Immature natural killer cell (primary cell): ENCODE data around the gene DDIT3. TPM values are rescaled to one million over a fixed set of nuclear protein-coding genes. Genes with fewer than 3 reads are reported as not detected.

Experiments
- DNase-seq, 3 donors: peaks; one replicate each; pipeline ENCODE4 v3.0.0; 2022; ENCODE audit warnings: mixed read lengths in 1 of 3
- H3K27ac Mint-ChIP-seq, 6 donors: one replicate each; pipeline ENCODE4 v1.8.0; 2020; ENCODE audit warnings: mixed read lengths in 6 of 6, mild to moderate bottlenecking in 5 of 6, inconsistent platforms in 4 of 6, moderate library complexity in 3 of 6
- H3K27me3 Mint-ChIP-seq, 3 donors: one replicate each; pipeline ENCODE4 v1.8.0; 2020 to 2021; ENCODE audit warnings: low read depth in 3 of 3, mild to moderate bottlenecking in 3 of 3, mixed read lengths in 3 of 3, moderate library complexity in 3 of 3, inconsistent platforms in 1 of 3
- H3K36me3 Mint-ChIP-seq, 3 donors: one replicate each; pipeline ENCODE4 v1.8.0; 2020; ENCODE audit warnings: mixed read lengths in 3 of 3, inconsistent platforms in 2 of 3, mild to moderate bottlenecking in 2 of 3
- H3K4me1 Mint-ChIP-seq, 2 donors: one replicate each; pipeline ENCODE4 v1.8.0; 2020; ENCODE audit warnings: inconsistent platforms in 2 of 2, mild to moderate bottlenecking in 2 of 2, mixed read lengths in 2 of 2, moderate library complexity in 1 of 2
- H3K4me3 Mint-ChIP-seq, 5 donors: one replicate each; pipeline ENCODE4 v1.8.0; 2020; ENCODE audit warnings: mild to moderate bottlenecking in 5 of 5, mixed read lengths in 5 of 5, inconsistent platforms in 3 of 5, moderate library complexity in 3 of 5
- H3K9me3 Mint-ChIP-seq, 6 donors: one replicate each; pipeline ENCODE4 v1.8.0; 2020; ENCODE audit warnings: mild to moderate bottlenecking in 6 of 6, mixed read lengths in 6 of 6, inconsistent platforms in 4 of 6, moderate library complexity in 3 of 6
- polyA plus RNA-seq, 3 donors: library from polyadenylated mRNA; unstranded; fragments of 300-500 nt; fragmentation: Illumina TruSeq; gene quantifications; one replicate each; pipeline ENCODE4 v1.2.3, GENCODE V29; 2021

The DDIT3 gene
- polyA plus RNA-seq, 3 donors from 2014 or later: 22.8 to 38.8 (median 29.4) TPM

DNA sequence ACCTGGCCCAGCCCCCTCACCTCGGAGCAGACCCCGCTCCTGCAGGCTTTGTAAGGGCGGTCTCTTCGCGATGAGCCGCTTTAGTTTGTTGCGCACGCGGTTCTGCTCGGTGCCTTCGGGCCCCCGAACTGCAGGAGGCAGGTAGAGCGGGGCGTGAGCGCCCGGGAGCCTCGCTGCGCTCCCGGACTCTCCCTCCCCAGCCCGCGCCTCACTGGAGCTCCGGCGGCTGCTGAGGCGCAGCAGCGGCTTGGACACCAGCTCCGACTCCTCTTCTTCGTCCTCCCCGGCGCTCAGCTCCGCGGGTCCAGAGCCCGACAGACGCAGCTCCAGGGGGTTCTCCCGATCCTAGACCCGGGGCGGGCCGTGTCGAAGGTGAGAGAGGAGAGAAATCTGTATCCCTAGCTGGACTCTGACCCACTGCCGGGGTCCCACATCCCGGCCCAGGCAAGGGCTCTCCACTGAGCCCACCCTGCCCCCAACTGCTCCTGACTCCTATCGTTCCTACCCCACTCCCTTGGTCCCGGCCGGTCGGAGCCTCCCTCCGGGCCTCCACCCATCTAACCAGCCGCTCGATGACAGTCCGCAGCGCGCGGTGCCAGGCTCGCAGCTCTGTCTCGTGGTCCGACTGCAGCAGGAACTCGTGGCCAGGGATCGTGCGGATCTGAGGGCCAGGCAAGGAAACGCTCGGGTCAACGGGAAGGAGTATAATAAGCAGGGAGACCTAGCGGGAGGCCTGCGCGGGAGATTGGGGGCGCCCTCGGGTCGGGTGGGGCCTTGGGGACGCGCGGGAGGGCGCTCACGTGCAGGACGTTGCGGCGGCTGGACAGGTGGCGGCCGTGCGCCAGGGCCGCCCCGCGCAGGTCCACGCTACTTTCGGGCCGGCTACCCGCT is 44.8 kb downstream of the DDIT3 start:
- no peak for DNase-seq
- Mint-ChIP-seq H3K4me1 (peaks cover 89 to 90% of the 10 kb centered on the region in 2 donors), H3K36me3 (peaks cover 43 to 49% (median 43%) of the 10 kb centered on the region in 3 donors), H3K27ac (peak overlapping the region; percentile 99 to 100 (median 100)), H3K4me3 (peak overlapping the region; percentile 90 to 97 (median 95)), H3K9me3 (no peaks in the 10 kb centered on the region), H3K27me3 (peaks cover 51 to 67% (median 54%) of the 10 kb centered on the region in 3 donors)

DNA sequence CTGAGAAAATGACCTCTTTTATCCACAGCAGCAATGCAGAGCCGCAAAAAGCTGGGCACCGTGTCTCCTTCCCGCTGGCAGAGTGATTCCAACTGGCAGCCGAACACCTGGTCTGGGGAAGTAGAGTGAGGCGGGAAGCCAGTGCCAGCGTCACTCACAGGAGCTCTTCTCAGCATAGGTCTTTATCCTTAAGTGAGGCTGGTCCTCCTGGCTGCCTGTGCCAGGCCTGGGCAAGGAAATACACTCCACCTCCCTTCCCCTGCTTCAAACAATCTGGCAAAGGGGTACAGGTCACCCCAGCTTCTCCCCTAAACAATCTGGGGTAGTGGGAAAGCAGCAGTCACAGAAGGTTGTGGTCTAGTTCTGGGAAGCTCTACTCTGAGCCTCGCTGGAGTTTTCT is 45.5 kb downstream of the DDIT3 start:
- DNase-seq: no peak
- Mint-ChIP-seq H3K4me3 (peak overlapping the region; percentile 79 to 87 (median 83)), H3K4me1 (peaks cover 86 to 89% of the 10 kb centered on the region in 2 donors), H3K9me3 (no peaks in the 10 kb centered on the region), H3K27me3 (peaks cover 50 to 62% (median 51%) of the 10 kb centered on the region in 3 donors), H3K36me3 (peaks cover 43 to 49% (median 43%) of the 10 kb centered on the region in 3 donors), H3K27ac (peak overlapping the region; percentile 87 to 100 (median 92))

DNA sequence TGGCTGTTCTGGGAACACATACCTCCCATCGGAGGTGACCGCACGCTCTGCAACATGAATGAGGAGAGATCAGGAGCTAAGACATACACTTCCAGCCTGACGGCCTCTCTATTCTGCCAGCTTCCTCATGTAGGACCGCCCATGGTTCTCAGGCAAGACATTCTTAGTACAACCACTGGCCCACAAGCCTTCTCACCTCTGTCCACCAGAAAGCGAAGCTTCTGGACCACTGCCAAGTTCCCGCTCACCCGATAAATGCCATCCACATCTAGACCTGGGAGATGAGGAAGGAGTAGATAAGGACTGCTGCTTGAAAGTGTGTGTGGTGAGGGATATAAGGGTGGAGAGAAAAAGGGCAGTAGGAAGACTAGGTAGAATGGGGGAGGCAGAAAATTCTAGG is 45.9 kb downstream of the DDIT3 start:
- peak overlapping the region; percentile 79 to 87 (median 83) for H3K4me3 Mint-ChIP-seq
- H3K36me3 Mint-ChIP-seq: peaks cover 43 to 52% (median 43%) of the 10 kb centered on the region in 3 donors
- peak overlapping the region; percentile 87 to 100 (median 92) for H3K27ac Mint-ChIP-seq
- peak; percentile 57 to 59 (median 59) for DNase-seq
- peaks cover 47 to 58% (median 50%) of the 10 kb centered on the region in 3 donors for H3K27me3 Mint-ChIP-seq
- peaks cover 86 to 89% of the 10 kb centered on the region in 2 donors for H3K4me1 Mint-ChIP-seq
- no peaks in the 10 kb centered on the region for H3K9me3 Mint-ChIP-seq

DNA sequence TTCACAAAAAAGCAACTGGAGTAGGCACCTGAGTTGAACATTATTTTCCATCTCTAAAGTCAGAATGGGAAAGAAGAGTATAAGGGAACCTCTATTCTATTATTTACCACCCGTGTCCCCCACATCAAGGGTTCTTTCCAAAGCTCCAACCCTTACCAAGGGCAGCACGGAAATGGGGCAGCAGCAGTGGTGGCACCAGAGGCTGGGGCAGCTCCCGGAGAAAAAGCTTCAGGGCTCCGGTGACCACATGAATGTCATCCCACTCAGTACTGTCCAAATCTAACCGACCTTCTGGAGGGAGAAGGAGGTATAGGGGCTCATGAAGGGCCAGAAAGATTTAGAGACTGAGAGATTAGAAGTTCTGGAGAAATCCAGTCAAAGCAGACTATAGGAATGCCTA is 46.4 kb downstream of the DDIT3 start:
- no peaks in the 10 kb centered on the region for H3K9me3 Mint-ChIP-seq
- no peak for DNase-seq
- H3K27me3 Mint-ChIP-seq: peaks cover 44 to 54% (median 51%) of the 10 kb centered on the region in 3 donors
- H3K27ac Mint-ChIP-seq: peak overlapping the region; percentile 87 to 100 (median 92)
- H3K4me1 Mint-ChIP-seq: peaks cover 86 to 90% of the 10 kb centered on the region in 2 donors
- H3K36me3 Mint-ChIP-seq: peaks cover 46 to 56% (median 47%) of the 10 kb centered on the region in 3 donors
- H3K4me3 Mint-ChIP-seq: peak overlapping the region; percentile 79 to 87 (median 83)

DNA sequence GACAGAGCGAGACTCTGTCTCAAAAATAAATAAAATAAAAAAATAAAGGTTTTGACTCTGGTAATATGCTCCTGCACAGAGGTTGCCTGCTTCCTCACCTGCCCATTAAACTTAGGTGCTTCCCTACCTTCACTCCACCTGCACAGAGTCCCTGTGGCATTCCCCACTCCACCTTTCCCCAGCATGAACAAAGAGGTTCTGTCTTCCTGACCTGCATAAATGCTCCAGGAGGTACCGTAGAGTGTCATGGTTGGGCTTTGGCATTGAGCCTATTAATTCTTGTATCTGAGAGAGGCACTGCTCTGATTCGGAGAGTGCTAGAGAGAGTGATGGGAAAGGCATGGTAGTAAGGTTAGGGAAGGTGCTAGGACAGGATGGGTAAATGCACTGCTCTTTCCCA is 46.9 kb downstream of the DDIT3 start:
- Mint-ChIP-seq H3K27me3 (peaks cover 40 to 51% (median 48%) of the 10 kb centered on the region in 3 donors), H3K36me3 (peaks cover 46 to 56% (median 49%) of the 10 kb centered on the region in 3 donors), H3K4me1 (peaks cover 85 to 86% of the 10 kb centered on the region in 2 donors), H3K4me3 (peak overlapping the region; percentile 51 to 84 (median 56)), H3K9me3 (no peaks in the 10 kb centered on the region), H3K27ac (peak overlapping the region; percentile 76 to 100 (median 92))
- no peak for DNase-seq

DNA sequence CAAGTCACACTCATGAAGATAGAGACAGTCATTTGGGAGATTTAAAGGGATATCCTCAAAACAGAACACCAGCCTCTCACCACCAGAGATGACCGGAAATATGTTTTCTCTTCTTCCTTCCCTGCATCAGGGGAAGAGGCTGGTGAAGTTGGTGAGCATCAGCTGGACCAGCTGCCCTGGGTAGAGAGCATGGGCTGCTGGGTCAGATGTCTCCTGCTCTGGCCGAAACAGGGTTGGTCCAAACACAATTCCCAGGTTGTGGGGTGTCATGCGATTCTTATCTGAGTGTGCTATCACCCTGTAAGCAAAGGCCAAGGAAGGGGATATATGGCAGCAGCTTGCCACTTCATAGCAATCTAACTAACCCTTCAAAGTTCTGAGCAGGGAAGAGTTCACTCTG is 47.9 kb downstream of the DDIT3 start:
- DNase-seq: no peak
- peaks cover 78 to 82% of the 10 kb centered on the region in 2 donors for H3K4me1 Mint-ChIP-seq
- peak overlapping the region; percentile 55 to 80 (median 73) for H3K27ac Mint-ChIP-seq
- no peaks in the 10 kb centered on the region for H3K9me3 Mint-ChIP-seq
- H3K4me3 Mint-ChIP-seq: peak overlapping the region in 1 of 5 donors; percentile 17
- peaks cover 40 to 51% (median 46%) of the 10 kb centered on the region in 3 donors for H3K36me3 Mint-ChIP-seq
- peaks cover 35 to 47% (median 46%) of the 10 kb centered on the region in 3 donors for H3K27me3 Mint-ChIP-seq

DNA sequence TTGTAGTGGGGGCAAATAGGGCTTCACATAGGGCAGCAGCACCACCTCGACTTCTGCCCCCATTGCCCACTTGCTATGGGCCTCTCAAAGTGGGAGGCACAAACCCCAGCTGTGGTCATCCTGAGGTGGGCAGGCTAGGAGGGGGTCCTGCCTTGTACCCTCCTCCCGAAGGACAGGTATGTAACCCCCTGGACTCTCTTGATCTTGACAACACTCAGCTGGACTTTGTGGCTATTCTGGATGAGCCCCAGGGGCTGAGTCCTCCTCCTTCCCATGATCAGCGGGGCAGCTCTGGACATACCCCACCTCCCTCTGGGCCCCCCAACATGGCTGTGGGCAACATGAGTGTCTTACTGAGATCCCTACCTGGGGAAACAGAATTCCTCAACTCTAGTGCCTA is 48.7 kb downstream of the DDIT3 start:
- DNase-seq: no peak
- peaks cover 73 to 75% of the 10 kb centered on the region in 2 donors for H3K4me1 Mint-ChIP-seq
- peaks cover 37 to 44% (median 42%) of the 10 kb centered on the region in 3 donors for H3K36me3 Mint-ChIP-seq
- peak overlapping the region; percentile 61 to 80 (median 73) for H3K27ac Mint-ChIP-seq
- no peaks in the 10 kb centered on the region for H3K9me3 Mint-ChIP-seq
- H3K27me3 Mint-ChIP-seq: peaks cover 27 to 45% (median 41%) of the 10 kb centered on the region in 3 donors
- H3K4me3 Mint-ChIP-seq: no peak overlapping the region

DNA sequence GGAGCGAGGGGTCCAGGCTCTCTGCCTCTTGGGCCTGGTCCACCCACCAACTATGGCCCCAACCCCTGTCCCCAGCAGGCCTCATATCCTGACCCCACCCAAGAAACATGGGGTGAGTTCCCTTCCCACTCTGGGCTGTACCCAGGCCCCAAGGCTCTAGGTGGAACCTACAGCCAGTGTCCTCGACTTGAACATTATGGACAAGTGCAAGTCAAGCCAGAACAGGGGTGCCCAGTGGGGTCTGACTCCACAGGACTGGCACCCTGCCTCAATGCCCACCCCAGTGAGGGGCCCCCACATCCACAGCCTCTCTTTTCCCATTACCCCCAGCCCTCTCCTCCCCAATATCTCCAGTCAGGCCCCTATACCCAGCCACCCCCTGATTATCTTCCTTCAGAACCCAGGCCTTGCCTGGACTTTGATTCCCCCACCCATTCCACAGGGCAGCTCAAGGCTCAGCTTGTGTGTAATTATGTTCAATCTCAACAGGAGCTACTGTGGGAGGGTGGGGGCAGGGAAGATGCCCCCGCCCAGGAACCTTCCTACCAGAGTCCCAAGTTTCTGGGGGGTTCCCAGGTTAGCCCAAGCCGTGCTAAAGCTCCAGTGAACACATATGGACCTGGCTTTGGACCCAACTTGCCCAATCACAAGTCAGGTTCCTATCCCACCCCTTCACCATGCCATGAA is 49.2 kb downstream of the DDIT3 start:
- DNase-seq: no peak
- H3K9me3 Mint-ChIP-seq: no peaks in the 10 kb centered on the region
- peaks cover 36 to 44% (median 36%) of the 10 kb centered on the region in 3 donors for H3K36me3 Mint-ChIP-seq
- peak overlapping the region; percentile 60 to 83 (median 70) for H3K27ac Mint-ChIP-seq
- no peak overlapping the region for H3K4me3 Mint-ChIP-seq
- H3K4me1 Mint-ChIP-seq: peaks cover 67 to 70% of the 10 kb centered on the region in 2 donors
- peaks cover 22 to 41% (median 41%) of the 10 kb centered on the region in 3 donors for H3K27me3 Mint-ChIP-seq

DNA sequence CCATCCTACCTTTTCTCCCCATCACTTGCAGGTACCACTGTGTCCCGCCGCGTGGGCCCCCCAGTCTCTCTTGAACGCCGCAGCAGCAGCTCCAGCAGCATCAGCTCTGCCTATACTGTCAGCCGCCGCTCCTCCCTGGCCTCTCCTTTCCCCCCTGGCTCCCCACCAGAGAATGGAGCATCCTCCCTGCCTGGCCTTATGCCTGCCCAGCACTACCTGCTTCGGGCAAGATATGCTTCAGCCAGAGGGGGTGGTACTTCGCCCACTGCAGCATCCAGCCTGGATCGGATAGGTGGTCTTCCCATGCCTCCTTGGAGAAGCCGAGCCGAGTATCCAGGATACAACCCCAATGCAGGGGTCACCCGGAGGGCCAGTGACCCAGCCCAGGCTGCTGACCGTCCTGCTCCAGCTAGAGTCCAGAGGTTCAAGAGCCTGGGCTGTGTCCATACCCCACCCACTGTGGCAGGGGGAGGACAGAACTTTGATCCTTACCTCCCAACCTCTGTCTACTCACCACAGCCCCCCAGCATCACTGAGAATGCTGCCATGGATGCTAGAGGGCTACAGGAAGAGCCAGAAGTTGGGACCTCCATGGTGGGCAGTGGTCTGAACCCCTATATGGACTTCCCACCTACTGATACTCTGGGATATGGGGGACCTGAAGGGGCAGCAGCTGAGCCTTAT is 49.9 kb downstream of the DDIT3 start:
- Mint-ChIP-seq H3K27me3 (peaks cover 17 to 39% (median 35%) of the 10 kb centered on the region in 3 donors), H3K27ac (peak overlapping the region in 4 of 6 donors; percentile 60 to 83 (median 75)), H3K4me3 (no peak overlapping the region), H3K4me1 (peaks cover 69 to 74% of the 10 kb centered on the region in 2 donors), H3K36me3 (peaks cover 36 to 44% (median 36%) of the 10 kb centered on the region in 3 donors), H3K9me3 (no peaks in the 10 kb centered on the region)
- no peak for DNase-seq

DNA sequence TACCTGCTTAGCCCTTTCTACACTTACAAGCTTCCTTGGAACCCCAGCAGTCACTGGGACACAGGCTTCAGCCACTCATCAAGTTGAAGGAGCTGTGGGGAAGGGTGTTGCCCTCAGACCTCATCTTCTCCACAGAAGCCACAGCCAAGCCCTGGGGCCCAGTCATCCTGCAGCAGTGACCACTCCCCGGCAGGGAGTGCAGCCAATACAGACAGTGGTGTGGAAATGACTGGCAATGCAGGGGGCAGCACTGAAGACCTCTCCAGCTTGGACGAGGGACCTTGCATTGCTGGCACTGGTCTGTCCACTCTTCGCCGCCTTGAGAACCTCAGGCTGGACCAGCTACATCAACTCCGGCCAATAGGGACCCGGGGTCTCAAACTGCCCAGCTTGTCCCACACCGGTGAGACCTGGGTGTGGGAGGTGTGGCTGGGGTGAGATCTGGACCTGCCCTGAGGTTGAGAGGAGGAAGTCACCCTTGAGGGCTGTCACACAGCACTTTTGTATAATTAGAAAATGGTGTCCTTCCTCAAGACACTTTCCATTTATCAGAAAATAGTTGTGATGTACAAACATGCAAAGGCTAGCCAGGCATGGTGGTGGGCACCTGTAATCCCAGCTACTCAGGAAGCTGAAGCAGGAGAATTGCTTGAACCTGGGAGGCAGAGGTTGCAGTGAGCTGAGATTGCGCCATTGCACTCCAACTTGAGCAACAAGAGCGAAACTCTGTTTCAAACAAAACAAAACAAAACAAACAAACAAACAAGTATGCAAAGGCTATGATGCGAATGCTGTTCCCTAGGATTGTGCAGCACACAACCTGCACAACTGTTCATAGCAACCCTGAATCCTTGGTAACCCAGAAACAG is 50.8 kb downstream of the DDIT3 start:
- peaks cover 31 to 38% (median 33%) of the 10 kb centered on the region in 3 donors for H3K36me3 Mint-ChIP-seq
- no peak for DNase-seq
- H3K27ac Mint-ChIP-seq: peak overlapping the region in 5 of 6 donors; percentile 59 to 83 (median 76)
- H3K27me3 Mint-ChIP-seq: peaks cover 18 to 37% (median 34%) of the 10 kb centered on the region in 3 donors
- H3K9me3 Mint-ChIP-seq: no peaks in the 10 kb centered on the region
- peak overlapping the region in 3 of 5 donors; percentile 6 to 15 (median 6) for H3K4me3 Mint-ChIP-seq
- peaks cover 62 to 68% of the 10 kb centered on the region in 2 donors for H3K4me1 Mint-ChIP-seq

DNA sequence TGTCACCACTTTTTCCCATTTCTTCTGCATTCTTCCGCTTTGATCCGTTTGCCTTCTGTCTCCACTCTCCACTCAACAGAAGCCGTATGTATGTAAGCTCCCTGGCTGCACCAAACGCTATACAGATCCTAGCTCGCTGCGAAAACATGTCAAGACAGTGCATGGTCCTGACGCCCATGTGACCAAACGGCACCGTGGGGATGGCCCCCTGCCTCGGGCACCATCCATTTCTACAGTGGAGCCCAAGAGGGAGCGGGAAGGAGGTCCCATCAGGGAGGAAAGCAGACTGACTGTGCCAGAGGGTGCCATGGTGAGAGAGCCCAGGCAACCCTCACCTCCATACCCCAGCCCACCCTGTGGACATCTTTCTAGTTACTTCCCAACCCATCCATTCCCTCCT is 52.4 kb downstream of the DDIT3 start:
- Mint-ChIP-seq H3K27me3 (peaks cover 13 to 36% (median 26%) of the 10 kb centered on the region in 3 donors), H3K36me3 (peaks cover 17 to 25% (median 22%) of the 10 kb centered on the region in 3 donors), H3K4me1 (peaks cover 52 to 61% of the 10 kb centered on the region in 2 donors), H3K4me3 (peak overlapping the region in 1 of 5 donors; percentile 13), H3K27ac (peak overlapping the region; percentile 51 to 89 (median 72)), H3K9me3 (no peaks in the 10 kb centered on the region)
- no peak for DNase-seq

DNA sequence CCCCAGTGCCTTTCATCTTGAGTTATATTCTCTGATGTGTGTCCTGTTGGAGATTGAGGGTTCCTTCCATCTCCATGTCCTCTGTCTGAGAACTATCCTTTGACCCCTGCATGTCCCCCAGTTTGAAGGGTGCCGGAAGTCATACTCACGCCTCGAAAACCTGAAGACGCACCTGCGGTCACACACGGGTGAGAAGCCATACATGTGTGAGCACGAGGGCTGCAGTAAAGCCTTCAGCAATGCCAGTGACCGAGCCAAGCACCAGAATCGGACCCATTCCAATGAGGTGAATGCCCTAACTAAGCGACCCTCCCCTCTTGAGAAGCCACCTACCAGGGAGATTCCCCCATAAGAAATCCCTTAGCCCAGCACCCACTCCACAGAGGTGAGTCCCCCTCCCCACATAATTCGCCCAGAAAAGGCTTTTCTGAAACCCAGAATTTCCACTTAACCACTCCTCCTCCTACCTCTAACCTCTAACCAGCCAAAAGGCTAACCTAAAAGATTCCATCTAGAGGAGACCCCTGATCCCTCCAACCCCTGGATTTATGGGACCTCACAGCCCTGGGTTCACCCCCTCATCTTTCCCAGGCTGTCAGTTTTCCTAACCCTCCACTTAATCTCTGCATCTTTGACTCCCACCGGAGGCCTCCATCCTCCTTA is 53.0 kb downstream of the DDIT3 start:
- peaks cover 12 to 19% (median 17%) of the 10 kb centered on the region in 3 donors for H3K36me3 Mint-ChIP-seq
- no peaks in the 10 kb centered on the region for H3K9me3 Mint-ChIP-seq
- peak overlapping the region; percentile 32 to 84 (median 64) for H3K27ac Mint-ChIP-seq
- H3K4me1 Mint-ChIP-seq: peaks cover 52 to 61% of the 10 kb centered on the region in 2 donors
- no peak for DNase-seq
- H3K27me3 Mint-ChIP-seq: peaks cover 18 to 35% (median 28%) of the 10 kb centered on the region in 3 donors
- peak overlapping the region in 1 of 5 donors; percentile 13 for H3K4me3 Mint-ChIP-seq
